ENCODE results near the gene RAD18.

DNA sequence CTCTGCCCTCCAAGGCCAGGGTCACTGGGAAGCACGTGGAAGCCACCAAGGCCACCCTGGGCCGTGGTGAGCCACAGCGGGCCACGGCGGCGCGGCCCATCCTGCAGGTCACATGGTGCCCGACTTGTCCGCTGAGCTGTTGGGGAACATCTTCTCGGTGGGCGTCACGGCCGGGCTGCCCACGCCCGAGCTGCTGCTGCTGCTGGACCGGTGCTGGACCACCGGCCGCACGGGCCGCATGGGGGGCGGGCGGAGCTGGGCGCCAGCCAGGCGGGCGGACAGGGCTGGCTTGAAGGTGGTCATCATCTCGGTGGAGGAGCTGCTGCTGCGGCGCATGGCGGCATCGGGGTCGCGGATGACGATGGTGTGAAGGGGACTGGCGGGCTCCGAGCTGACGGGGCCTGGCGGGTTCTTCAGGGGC lies 22.1 kb upstream of the RAD18 start:
- TF ChIP-seq, protein P1, sequence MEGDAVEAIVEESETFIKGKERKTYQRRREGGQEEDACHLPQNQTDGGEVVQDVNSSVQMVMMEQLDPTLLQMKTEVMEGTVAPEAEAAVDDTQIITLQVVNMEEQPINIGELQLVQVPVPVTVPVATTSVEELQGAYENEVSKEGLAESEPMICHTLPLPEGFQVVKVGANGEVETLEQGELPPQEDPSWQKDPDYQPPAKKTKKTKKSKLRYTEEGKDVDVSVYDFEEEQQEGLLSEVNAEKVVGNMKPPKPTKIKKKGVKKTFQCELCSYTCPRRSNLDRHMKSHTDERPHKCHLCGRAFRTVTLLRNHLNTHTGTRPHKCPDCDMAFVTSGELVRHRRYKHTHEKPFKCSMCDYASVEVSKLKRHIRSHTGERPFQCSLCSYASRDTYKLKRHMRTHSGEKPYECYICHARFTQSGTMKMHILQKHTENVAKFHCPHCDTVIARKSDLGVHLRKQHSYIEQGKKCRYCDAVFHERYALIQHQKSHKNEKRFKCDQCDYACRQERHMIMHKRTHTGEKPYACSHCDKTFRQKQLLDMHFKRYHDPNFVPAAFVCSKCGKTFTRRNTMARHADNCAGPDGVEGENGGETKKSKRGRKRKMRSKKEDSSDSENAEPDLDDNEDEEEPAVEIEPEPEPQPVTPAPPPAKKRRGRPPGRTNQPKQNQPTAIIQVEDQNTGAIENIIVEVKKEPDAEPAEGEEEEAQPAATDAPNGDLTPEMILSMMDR (IDR thresholded peaks at IDR 0.05) = no peak
- no peak for TF ChIP-seq POLR2A (IDR thresholded peaks at IDR 0.05)
